Glomerular visceral epithelial cell (primary cell): ENCODE measurements around the gene MYLK4.

Source experiments
- DNase-seq: peaks from one replicate; pipeline ENCODE4 v3.0.0-alpha.2; 2016; ENCODE audit errors: extremely low spot score

MYLK4 gene

DNA sequence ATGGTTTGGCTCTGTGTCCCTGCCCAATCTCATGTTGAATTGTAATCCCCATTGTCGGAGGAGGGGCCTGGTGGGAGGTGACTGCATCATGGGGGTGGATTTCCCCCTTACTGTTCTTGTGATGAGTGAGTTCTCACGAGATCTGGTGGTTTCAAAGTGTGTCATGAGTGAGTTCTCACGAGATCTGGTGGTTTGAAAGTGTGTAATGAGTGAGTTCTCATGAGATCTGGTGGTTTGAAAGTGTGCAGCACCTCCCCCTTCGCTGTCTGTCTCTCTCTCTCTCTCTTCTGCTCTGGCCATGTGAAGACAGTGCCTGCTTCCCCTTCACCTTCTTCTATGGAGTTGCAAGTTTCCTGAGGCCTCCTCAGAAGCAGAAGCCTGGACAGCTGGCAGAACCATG lies 87.6 kb downstream of the MYLK4 start:
- DNase-seq: no peak

DNA sequence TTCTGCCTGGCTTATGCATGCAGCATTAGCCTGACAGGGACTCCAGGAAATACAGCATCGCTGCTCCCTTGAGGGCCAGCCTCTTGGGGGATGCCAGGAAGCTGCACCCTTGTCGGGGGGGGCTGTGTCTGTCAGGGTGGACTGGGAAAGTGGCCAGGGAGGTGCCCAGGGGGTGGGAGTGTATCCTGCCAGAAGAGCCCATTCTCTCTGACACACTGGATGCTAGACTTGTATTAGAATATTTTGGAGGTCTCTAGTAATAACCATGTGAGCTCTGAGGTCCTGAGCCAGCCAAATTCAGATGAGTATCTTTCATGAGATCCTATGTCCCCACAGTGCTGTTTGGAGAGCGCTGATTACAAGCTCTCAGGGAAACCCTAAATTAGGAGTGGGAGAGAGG lies 89.1 kb downstream of the MYLK4 start:
- no peak for DNase-seq

GRCh38 chr6:2659882-2660281 lies 90.8 kb downstream of the MYLK4 start:
- peak; percentile 47 for DNase-seq

GRCh38 chr6:2659381-2659780 lies 91.3 kb downstream of the MYLK4 start:
- no peak for DNase-seq

- no peak for DNase-seq
These were observed 91.9 kb downstream of the MYLK4 start for GRCh38 chr6:2658788-2659187.

GRCh38 chr6:2656460-2657079 lies 94.2 kb downstream of the MYLK4 start:
- no peak for DNase-seq

DNA sequence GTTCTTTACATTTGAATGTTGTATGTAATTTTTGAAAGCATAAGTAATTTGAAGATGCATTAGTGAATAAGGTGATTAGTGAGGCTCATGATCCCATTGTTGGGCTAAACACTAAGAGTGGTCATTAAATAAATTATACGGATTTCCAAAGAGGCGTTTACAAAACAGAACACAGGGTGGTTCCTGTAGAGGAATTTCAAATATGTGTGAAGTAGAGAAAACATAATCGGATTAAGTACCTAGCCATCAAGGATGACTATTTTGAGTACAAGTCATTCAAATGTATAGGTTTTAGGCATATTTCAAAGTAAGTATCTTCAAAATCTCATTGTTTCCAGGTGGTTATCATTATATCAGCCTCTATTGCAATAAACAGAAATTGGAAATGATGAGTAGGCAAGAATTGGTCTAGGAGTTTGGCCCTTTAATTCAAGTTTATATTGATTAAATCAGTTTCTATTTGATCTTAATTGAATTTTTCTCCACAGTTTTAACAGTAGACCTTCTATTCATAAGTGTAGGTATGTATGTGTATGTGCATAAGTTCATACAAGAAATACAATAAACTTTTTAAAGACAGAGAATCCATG lies 94.8 kb downstream of the MYLK4 start:
- DNase-seq: no peak

- no peak for DNase-seq
These were observed 97.2 kb downstream of the MYLK4 start for GRCh38 chr6:2653369-2654032.

DNA sequence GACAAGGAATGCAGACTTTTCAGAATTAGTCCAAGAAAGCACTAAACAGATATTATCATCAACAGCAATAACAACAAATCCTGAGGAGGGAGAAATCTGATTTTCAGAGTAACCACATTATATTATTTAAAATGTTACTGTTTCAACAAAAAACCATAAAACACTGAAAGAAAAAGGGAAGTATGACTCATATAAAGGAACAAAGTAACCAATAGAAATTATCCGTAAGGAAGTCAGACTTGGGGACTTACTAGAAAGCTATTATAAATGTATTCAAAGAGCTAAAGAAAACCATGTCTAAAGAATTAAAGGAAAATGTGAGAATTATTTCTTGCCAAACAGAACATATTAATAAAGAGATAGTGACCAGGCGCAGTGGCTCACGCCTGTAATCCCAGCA lies 98.1 kb downstream of the MYLK4 start:
- DNase-seq: no peak

- no peak for DNase-seq
These were observed 98.8 kb downstream of the MYLK4 start for GRCh38 chr6:2651961-2652360.

- no peak for DNase-seq
These were observed 99.2 kb downstream of the MYLK4 start for GRCh38 chr6:2651536-2651935.

GRCh38 chr6:2646346-2646745 lies 104.4 kb downstream of the MYLK4 start:
- DNase-seq: no peak

GRCh38 chr6:2643935-2644539 lies 106.7 kb downstream of the MYLK4 start:
- no peak for DNase-seq

- DNase-seq: no peak
These were observed 107.6 kb downstream of the MYLK4 start for GRCh38 chr6:2643130-2643529.

- DNase-seq: no peak
These were observed 109.5 kb downstream of the MYLK4 start for GRCh38 chr6:2641044-2641725.

DNA sequence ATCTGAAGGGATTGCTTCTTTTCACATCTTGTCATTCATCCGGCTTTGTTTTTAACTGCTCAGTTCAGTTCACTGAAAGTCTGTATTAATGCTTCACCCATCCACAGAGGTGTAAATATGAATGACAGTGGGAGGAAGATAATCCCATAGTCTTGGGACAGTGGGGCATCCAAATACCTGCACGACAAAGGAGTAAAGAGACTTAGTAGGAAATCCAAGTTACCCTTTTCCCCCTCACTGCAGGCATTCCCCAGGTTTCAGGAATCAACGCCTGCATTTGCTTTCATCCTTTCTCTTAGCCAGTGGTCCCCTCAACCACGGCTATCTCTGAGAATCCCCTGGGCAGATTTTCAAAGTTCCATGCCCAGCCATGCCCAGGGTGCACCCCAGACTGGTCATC lies 110.2 kb downstream of the MYLK4 start:
- DNase-seq: no peak

- no peak for DNase-seq
These were observed 110.8 kb downstream of the MYLK4 start for GRCh38 chr6:2639896-2640295.

GRCh38 chr6:2639167-2639566 lies 111.6 kb downstream of the MYLK4 start:
- DNase-seq: no peak

DNA sequence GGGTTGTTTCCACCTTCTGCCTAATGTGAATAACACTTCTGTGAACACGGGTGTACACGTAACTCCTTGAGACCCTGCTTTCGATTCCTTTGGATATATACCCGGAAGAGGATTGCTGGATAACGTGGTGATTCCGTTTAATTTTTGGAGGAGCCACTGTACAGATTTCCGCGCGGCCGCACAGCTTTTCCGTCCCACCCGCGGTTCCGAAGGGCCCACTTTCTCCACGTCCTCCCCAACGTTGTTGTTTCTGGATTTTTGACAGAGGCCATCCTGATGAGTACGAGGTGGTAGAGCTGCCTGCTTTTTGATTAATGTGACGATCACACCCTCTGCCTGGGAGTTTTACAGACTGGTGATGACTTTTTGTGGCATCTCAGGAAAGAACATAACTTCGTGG lies 114.0 kb downstream of the MYLK4 start:
- no peak for DNase-seq

GRCh38 chr6:2635911-2636310 lies 114.8 kb downstream of the MYLK4 start:
- DNase-seq: no peak

- peak; percentile 81 for DNase-seq
These were observed 116.4 kb downstream of the MYLK4 start for GRCh38 chr6:2634139-2634964.

DNA sequence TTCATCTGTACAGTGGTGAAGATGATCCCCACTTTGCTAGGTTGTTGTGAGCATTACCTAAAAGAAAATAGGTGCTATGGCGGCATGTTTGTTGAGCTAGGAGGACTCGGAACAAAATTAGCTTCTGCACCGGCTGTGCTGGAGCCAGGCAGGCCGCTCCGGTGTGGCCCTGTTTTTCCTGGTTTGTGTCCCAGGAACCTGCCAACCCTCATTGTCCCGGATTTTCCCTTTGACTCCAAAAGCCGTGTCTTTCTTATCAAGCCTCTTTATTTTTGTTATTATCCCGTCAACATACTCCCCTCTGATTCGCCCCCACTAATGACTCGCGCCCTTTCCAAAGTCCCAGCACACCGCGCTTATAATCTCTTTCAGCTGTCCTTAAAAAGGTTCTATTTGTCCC lies 117.0 kb downstream of the MYLK4 start:
- DNase-seq: no peak
